HepG2 (cell line): Measurements from ENCODE around the gene RGS19. TPM values are rescaled to one million over a fixed set of nuclear protein-coding genes. Genes with fewer than 3 reads are reported as not detected.

Experiments used
- JDP2 ChIP-seq: sonication (generic); formaldehyde crosslinking; IDR thresholded peaks from 2 replicates; pipeline ENCODE4 v1.8.1; 2022; ENCODE audit warnings: missing genetic modification reagents, borderline replicate concordance
- MLLT10 ChIP-seq: sonication (generic); formaldehyde crosslinking; IDR thresholded peaks from 2 replicates; pipeline ENCODE4 v1.4.0; 2020; ENCODE audit warnings: missing genetic modification reagents
- PITX1 ChIP-seq: sonication (generic); formaldehyde crosslinking; IDR thresholded peaks from 2 replicates; pipeline ENCODE4 v1.5.1; 2020; ENCODE audit warnings: mild to moderate bottlenecking, missing genetic modification reagents
- RAD21 ChIP-seq: fragments of 450-650 bp; formaldehyde crosslinking; IDR thresholded peaks from 2 replicates; pipeline ENCODE4 v1.5.0; 2020; ENCODE audit warnings: mild to moderate bottlenecking
- RXRB ChIP-seq: IDR thresholded peaks from 2 replicates; pipeline ENCODE4 v1.6.1; 2016; ENCODE audit warnings: borderline replicate concordance, missing genetic modification reagents, missing compliant biosample characterization
- ZFP90 ChIP-seq: sonication (generic); formaldehyde crosslinking; IDR thresholded peaks from 2 replicates; pipeline ENCODE4 v1.8.0; 2022; ENCODE audit warnings: missing genetic modification reagents, mild to moderate bottlenecking, inconsistent platforms, borderline replicate concordance
- ZNF264 ChIP-seq: sonication (generic); formaldehyde crosslinking; IDR thresholded peaks from 2 replicates; pipeline ENCODE4 v1.4.0; 2020; ENCODE audit warnings: missing genetic modification reagents
- ZNF484 ChIP-seq: sonication (generic); formaldehyde crosslinking; IDR thresholded peaks from 2 replicates; pipeline ENCODE4 v1.5.1; 2020; ENCODE audit warnings: mild to moderate bottlenecking, low read depth, missing genetic modification reagents, borderline replicate concordance
- ZNF543 ChIP-seq: sonication (generic); formaldehyde crosslinking; IDR thresholded peaks from 2 replicates; pipeline ENCODE4 v1.4.0; 2020; ENCODE audit warnings: mild to moderate bottlenecking, missing genetic modification reagents
- ZNF570 ChIP-seq: sonication (generic); formaldehyde crosslinking; IDR thresholded peaks from 2 replicates; pipeline ENCODE4 v1.4.0; 2020; ENCODE audit warnings: mild to moderate bottlenecking, missing genetic modification reagents, borderline replicate concordance
- ZNF652 ChIP-seq: IDR thresholded peaks from 2 replicates; pipeline ENCODE4 v1.6.1; 2016; ENCODE audit warnings: low read depth, borderline replicate concordance
- ZNF768 ChIP-seq: sonication (generic); formaldehyde crosslinking; IDR thresholded peaks from 2 replicates; pipeline ENCODE4 v1.4.0; 2020; ENCODE audit warnings: missing genetic modification reagents
- polyA plus RNA-seq, 8 experiments: library from polyadenylated mRNA; depleted of rRNA in 3 of 8; stranded (reverse) in 7 of 8; unstranded in 1 of 8; fragments of >200 nt; fragmentation: Illumina TruSeq in 4 of 8; extraction: Trizol in 4 of 8; gene quantifications; 2 replicates each; pipeline versions ENCODE4 v1.2.1 to v1.2.3, GENCODE V29; 2011 to 2016; ENCODE audit warnings: low read depth in 4 of 8, missing spikeins in 1 of 8, mixed read lengths in 1 of 8; ENCODE audit not compliant: insufficient read depth in 1 of 8
- total RNA-seq, 5 experiments: library from RNA; depleted of rRNA; stranded (reverse); fragments of >200 nt; fragmentation: Illumina TruSeq; extraction: Trizol; gene quantifications; 2 replicates each; pipeline ENCODE4 v1.2.3, GENCODE V29; 2016; ENCODE audit warnings: low read depth in 1 of 5
- TF ChIP-seq, protein P1 (sequence below), 2 experiments: fragments of 450-650 bp in 1 of 2; sonication (generic) in 1 of 2; formaldehyde crosslinking in 1 of 2; IDR thresholded peaks; 2 replicates each; pipeline versions ENCODE4 v1.6.1 to v1.8.0; 2016 to 2022; ENCODE audit warnings: antibody characterized with exemption in 1 of 2, mild to moderate bottlenecking in 1 of 2, missing genetic modification reagents in 1 of 2
- TF ChIP-seq, protein P2 (sequence below): sonication (generic); formaldehyde crosslinking; IDR thresholded peaks from 2 replicates; pipeline ENCODE4 v1.4.0; 2020; ENCODE audit warnings: low read depth, mild to moderate bottlenecking, missing genetic modification reagents
- TF ChIP-seq, protein P3 (sequence below): sonication (generic); formaldehyde crosslinking; IDR thresholded peaks from 2 replicates; pipeline ENCODE4 v1.4.0; 2020; ENCODE audit warnings: mild to moderate bottlenecking, missing genetic modification reagents
- TF ChIP-seq, protein P4 (sequence below): IDR thresholded peaks from 2 replicates; pipeline ENCODE4 v1.6.1; 2016; ENCODE audit warnings: missing compliant biosample characterization, missing genetic modification reagents, borderline replicate concordance

Gene RGS19
- total and polyA plus RNA-seq, 2 of the 13 experiments (the other 11 are each of a cell fraction or from before 2014, with no cell fraction given), result 10.7 to 11.9 TPM

DNA sequence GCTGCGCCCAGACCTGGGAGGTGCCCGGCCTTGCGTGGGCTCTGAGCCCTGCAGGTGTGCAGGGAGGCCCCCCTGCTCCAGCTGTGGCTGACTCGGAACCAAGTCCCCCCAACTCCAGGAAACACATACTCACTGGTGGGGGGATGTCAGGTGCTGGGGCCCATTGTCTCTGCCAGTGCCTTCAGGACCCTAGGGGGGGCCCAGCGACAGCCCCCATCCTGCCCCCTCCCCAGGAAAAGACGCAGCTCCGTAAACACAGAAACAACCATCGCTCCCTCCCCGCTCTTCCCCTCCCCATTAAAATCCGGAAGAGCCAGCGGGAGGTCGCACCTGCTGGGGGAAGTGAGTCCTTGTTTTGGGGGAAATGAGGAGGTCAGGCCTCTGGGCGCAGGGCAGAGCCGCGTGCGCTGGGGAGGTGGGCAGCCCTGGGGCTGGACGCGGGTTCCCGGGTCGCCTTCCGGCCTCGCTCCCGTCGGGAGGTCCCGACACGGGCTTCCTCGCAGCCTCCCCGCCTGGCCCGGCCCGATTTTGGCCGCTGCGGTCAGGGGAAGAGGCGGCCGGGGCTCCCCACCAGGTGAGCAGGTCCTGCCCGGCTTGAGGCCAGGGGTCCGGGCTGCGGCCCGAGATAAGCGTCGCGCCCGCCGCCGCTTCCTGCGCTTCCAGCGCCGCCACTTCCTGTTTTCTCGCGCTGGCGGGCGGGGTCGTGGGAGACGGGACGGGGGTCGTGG is 37.1 kb downstream of the RGS19 start (continued):
- TF ChIP-seq MLLT10 (CRISPR knock-in tag), result no peak
- TF ChIP-seq, protein P1, sequence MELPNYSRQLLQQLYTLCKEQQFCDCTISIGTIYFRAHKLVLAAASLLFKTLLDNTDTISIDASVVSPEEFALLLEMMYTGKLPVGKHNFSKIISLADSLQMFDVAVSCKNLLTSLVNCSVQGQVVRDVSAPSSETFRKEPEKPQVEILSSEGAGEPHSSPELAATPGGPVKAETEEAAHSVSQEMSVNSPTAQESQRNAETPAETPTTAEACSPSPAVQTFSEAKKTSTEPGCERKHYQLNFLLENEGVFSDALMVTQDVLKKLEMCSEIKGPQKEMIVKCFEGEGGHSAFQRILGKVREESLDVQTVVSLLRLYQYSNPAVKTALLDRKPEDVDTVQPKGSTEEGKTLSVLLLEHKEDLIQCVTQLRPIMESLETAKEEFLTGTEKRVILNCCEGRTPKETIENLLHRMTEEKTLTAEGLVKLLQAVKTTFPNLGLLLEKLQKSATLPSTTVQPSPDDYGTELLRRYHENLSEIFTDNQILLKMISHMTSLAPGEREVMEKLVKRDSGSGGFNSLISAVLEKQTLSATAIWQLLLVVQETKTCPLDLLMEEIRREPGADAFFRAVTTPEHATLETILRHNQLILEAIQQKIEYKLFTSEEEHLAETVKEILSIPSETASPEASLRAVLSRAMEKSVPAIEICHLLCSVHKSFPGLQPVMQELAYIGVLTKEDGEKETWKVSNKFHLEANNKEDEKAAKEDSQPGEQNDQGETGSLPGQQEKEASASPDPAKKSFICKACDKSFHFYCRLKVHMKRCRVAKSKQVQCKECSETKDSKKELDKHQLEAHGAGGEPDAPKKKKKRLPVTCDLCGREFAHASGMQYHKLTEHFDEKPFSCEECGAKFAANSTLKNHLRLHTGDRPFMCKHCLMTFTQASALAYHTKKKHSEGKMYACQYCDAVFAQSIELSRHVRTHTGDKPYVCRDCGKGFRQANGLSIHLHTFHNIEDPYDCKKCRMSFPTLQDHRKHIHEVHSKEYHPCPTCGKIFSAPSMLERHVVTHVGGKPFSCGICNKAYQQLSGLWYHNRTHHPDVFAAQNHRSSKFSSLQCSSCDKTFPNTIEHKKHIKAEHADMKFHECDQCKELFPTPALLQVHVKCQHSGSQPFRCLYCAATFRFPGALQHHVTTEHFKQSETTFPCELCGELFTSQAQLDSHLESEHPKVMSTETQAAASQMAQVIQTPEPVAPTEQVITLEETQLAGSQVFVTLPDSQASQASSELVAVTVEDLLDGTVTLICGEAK (IDR thresholded peaks at IDR 0.05), result no peak
- TF ChIP-seq, protein P1 (CRISPR knock-in tag; IDR thresholded peaks at IDR 0.05), result peak; percentile 78; the same call in 1 of the 2 replicates
- no peak for TF ChIP-seq ZNF570 (CRISPR knock-in tag)
- TF ChIP-seq ZNF543 (CRISPR knock-in tag), result peak; percentile 91
- 0 out of 2 replicates have a peak, but pooled peaks have one; percentile 31 for TF ChIP-seq RXRB (CRISPR knock-in tag)
- TF ChIP-seq ZNF652 (CRISPR knock-in tag), result no peak
- TF ChIP-seq, protein P2, sequence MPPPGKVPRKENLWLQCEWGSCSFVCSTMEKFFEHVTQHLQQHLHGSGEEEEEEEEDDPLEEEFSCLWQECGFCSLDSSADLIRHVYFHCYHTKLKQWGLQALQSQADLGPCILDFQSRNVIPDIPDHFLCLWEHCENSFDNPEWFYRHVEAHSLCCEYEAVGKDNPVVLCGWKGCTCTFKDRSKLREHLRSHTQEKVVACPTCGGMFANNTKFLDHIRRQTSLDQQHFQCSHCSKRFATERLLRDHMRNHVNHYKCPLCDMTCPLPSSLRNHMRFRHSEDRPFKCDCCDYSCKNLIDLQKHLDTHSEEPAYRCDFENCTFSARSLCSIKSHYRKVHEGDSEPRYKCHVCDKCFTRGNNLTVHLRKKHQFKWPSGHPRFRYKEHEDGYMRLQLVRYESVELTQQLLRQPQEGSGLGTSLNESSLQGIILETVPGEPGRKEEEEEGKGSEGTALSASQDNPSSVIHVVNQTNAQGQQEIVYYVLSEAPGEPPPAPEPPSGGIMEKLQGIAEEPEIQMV (CRISPR knock-in tag), result peak; percentile 57; the same call in 1 of the 2 replicates
- TF ChIP-seq JDP2, result no peak; the same call in 1 of the 2 replicates
- TF ChIP-seq ZFP90, result no peak; the same call in 1 of the 2 replicates
- TF ChIP-seq, protein P3, sequence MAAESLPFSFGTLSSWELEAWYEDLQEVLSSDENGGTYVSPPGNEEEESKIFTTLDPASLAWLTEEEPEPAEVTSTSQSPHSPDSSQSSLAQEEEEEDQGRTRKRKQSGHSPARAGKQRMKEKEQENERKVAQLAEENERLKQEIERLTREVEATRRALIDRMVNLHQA (CRISPR knock-in tag), result no peak
- no peak for TF ChIP-seq ZNF264 (CRISPR knock-in tag)
- peak; percentile 34 for TF ChIP-seq PITX1
- peak; percentile 63; the same call in 1 of the 2 replicates for TF ChIP-seq ZNF768 (CRISPR knock-in tag)
- TF ChIP-seq RAD21, result peak; percentile 61; the same call in 1 of the 2 replicates
- TF ChIP-seq, protein P4, sequence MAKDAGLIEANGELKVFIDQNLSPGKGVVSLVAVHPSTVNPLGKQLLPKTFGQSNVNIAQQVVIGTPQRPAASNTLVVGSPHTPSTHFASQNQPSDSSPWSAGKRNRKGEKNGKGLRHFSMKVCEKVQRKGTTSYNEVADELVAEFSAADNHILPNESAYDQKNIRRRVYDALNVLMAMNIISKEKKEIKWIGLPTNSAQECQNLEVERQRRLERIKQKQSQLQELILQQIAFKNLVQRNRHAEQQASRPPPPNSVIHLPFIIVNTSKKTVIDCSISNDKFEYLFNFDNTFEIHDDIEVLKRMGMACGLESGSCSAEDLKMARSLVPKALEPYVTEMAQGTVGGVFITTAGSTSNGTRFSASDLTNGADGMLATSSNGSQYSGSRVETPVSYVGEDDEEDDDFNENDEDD (CRISPR knock-in tag), result peak; percentile 79; the same call in 1 of the 2 replicates
- no peak; the same call in 1 of the 2 replicates for TF ChIP-seq ZNF484
